ENCODE results near the gene WSB1. TPM values are rescaled to one million over a fixed set of nuclear protein-coding genes. Genes with fewer than 3 reads are reported as not detected.

Gene WSB1
- total and polyA plus RNA-seq, 4 donors, result 245 to 335 (median 256) TPM

DNA sequence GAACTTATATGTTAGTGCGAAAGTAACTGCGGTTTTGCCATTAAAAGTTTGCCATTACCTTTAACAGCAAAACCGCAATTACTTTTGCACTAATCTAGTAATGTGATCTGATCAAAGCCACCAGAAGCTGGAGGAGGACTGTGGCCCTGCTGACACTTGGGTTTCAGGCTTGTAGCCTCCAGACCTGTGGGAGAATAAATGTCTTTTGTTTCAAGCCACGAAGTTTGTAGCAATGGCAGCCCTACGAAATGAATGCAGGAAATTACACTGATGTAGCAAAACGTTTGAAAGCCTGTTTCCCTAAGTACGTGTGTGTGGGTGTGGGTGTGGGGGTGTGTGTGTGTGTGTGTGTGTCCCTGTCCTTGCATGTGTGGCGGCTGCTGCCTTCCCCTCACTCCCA is 66.6 kb downstream of the WSB1 start:
- Histone ChIP-seq H3K4me3 (ENCODE audit: low read depth, low read length) (no peak overlapping the region), H3K27me3 (ENCODE audit: control insufficient read depth, insufficient read depth, low read length) (no peaks in the 10 kb centered on the region), H3K36me3 (ENCODE audit: control insufficient read depth, insufficient read depth, low read length) (no peaks in the 10 kb centered on the region), H3K27ac (ENCODE audit: low read depth, low read length) (no peak overlapping the region), H3K9me3 (ENCODE audit: control insufficient read depth, insufficient read depth, low read length) (no peaks in the 10 kb centered on the region), H3K4me1 (ENCODE audit: control insufficient read depth, insufficient read depth, low read length) (no peaks in the 10 kb centered on the region)
- no peak for DNase-seq (ENCODE audit: low read depth in 4 of 6, low spot score in 6 of 6)
- WGBS (ENCODE audit: insufficient coverage), result 81% methylated on average over 4 of the region's 8 CpGs

DNA sequence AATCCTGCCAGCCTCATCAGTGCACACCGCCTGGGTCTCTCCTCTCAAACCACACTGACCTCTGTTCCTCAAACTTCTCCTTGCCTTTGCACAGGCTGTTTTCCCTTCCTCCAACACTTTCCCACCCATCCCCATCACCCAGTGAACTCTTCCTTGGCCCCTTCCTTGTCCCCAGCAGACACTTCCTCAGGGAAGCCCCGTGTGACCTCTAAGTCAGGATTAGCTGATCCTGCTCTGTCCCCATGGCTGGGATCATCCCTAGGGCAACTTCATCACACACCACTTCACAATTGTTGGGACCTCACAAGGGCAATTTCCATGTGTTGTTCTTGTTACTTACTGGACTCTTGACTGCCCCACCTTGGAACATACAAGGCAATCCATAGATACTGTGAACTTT is 67.8 kb downstream of the WSB1 start:
- no peaks in the 10 kb centered on the region for H3K4me1 ChIP-seq (ENCODE audit: control insufficient read depth, insufficient read depth, low read length)
- no peak overlapping the region for H3K4me3 ChIP-seq (ENCODE audit: low read depth, low read length)
- H3K27me3 ChIP-seq (ENCODE audit: control insufficient read depth, insufficient read depth, low read length), result no peaks in the 10 kb centered on the region
- no peaks in the 10 kb centered on the region for H3K9me3 ChIP-seq (ENCODE audit: control insufficient read depth, insufficient read depth, low read length)
- 65% methylated on average over 2 of the region's 2 CpGs for WGBS (ENCODE audit: insufficient coverage)
- DNase-seq (ENCODE audit: low read depth in 4 of 6, low spot score in 6 of 6), result no peak
- no peaks in the 10 kb centered on the region for H3K36me3 ChIP-seq (ENCODE audit: control insufficient read depth, insufficient read depth, low read length)
- H3K27ac ChIP-seq (ENCODE audit: low read depth, low read length), result no peak overlapping the region

DNA sequence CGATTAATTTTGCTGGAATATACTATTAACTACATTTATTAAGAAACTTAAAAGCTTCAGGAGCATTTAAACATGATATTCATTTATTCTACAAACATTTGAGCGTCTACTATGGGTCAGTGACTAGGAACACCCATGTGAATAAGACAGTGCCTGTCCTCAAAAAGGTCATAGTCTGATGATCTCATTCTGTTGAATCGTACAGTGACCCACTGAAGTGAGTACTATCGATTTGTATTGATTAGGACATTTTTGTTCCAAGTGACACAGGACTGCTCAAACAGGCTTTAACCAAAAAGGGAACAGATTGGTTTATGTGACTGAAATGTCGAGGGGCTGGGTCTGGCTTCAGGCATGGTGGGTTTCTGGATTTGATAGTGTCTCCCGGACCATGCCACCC is 68.6 kb downstream of the WSB1 start:
- 75% methylated on average over 5 of the region's 6 CpGs for WGBS (ENCODE audit: insufficient coverage)
- no peaks in the 10 kb centered on the region for H3K36me3 ChIP-seq (ENCODE audit: control insufficient read depth, insufficient read depth, low read length)
- no peak for DNase-seq (ENCODE audit: low read depth in 4 of 6, low spot score in 6 of 6)
- no peaks in the 10 kb centered on the region for H3K9me3 ChIP-seq (ENCODE audit: control insufficient read depth, insufficient read depth, low read length)
- no peak overlapping the region for H3K27ac ChIP-seq (ENCODE audit: low read depth, low read length)
- peaks cover 3% of the 10 kb centered on the region for H3K4me1 ChIP-seq (ENCODE audit: control insufficient read depth, insufficient read depth, low read length)
- H3K27me3 ChIP-seq (ENCODE audit: control insufficient read depth, insufficient read depth, low read length), result no peaks in the 10 kb centered on the region
- no peak overlapping the region for H3K4me3 ChIP-seq (ENCODE audit: low read depth, low read length)

GRCh38 chr17:27362909-27363308 is 69.0 kb downstream of the WSB1 start:
- DNase-seq (ENCODE audit: low read depth in 4 of 6, low spot score in 6 of 6), result no peak
- WGBS (ENCODE audit: insufficient coverage), result no CpG with 5 or more reads among the region's 7 CpGs

DNA sequence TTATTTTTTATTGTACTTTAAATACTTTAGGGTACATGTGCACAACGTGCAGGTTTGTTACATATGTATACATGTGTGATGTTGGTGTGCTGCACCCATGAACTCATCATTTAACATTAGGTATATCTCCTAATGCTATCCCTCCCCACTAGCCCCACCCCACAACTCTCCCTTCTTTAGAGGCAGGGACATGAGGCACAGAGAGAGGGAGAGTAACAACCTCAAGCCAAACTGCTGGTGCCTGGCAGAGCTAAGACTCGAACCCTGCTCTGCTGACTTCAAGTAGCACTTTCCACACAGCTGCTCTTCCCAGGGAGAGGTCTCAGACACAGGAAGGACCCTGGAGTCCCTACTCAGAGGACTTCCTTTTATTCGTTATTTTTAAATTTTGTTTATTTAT is 69.4 kb downstream of the WSB1 start:
- Histone ChIP-seq H3K9me3 (ENCODE audit: control insufficient read depth, insufficient read depth, low read length) (no peaks in the 10 kb centered on the region), H3K27me3 (ENCODE audit: control insufficient read depth, insufficient read depth, low read length) (no peaks in the 10 kb centered on the region), H3K4me1 (ENCODE audit: control insufficient read depth, insufficient read depth, low read length) (peaks cover 3% of the 10 kb centered on the region), H3K36me3 (ENCODE audit: control insufficient read depth, insufficient read depth, low read length) (no peaks in the 10 kb centered on the region), H3K4me3 (ENCODE audit: low read depth, low read length) (no peak overlapping the region), H3K27ac (ENCODE audit: low read depth, low read length) (no peak overlapping the region)
- DNase-seq (ENCODE audit: low read depth in 4 of 6, low spot score in 6 of 6), result no peak
- WGBS (ENCODE audit: insufficient coverage), result no CpG with 5 or more reads among the region's 3 CpGs

More at GRCh38 chr17:27362909-27363308, 69.0 kb downstream of the WSB1 start:
- Histone ChIP-seq H3K36me3 (ENCODE audit: control insufficient read depth, insufficient read depth, low read length) (no peaks in the 10 kb centered on the region), H3K4me3 (ENCODE audit: low read depth, low read length) (no peak overlapping the region), H3K9me3 (ENCODE audit: control insufficient read depth, insufficient read depth, low read length) (no peaks in the 10 kb centered on the region), H3K27ac (ENCODE audit: low read depth, low read length) (no peak overlapping the region), H3K4me1 (ENCODE audit: control insufficient read depth, insufficient read depth, low read length) (peaks cover 3% of the 10 kb centered on the region), H3K27me3 (ENCODE audit: control insufficient read depth, insufficient read depth, low read length) (no peaks in the 10 kb centered on the region)

Small RNA genes lying within 50 kb of the gene (small RNA-seq; reads per million reads assigned to genes)
- not detected for gene MIR4522 (ENCODE audit: low replicate concordance)

Other genes starting within 250 kb of the WSB1 start
- 10 to 100 TPM; 23.0 to 29.8 TPM for gene KSR1, start 162.3 kb downstream of the WSB1 start, total RNA-seq
- gene KSR1, start 162.3 kb downstream of the WSB1 start, polyA plus RNA-seq (ENCODE audit: insufficient read length in 2 of 2), result 10 to 100 TPM; 64.2 to 71.1 TPM

Measured in spinal cord (tissue), 10 donors.